Activated gamma-delta T cell (primary cell): ENCODE results near the gene DYNC1LI1.
"Not testable (repeated sequence)": the region's sequence is repeated elsewhere in the genome, so short reads cannot be mapped to it uniquely, and the experiment has no call there.

ENCODE experiments used
- DNase-seq: peaks from one replicate; lab custom pipeline; 2025; lab: John Stamatoyannopoulos, UW

The DYNC1LI1 gene

GRCh38 chr3:32583708-32584107 is 13.1 kb upstream of the DYNC1LI1 start:
- no peak for DNase-seq

GRCh38 chr3:32578669-32579068 is 8.0 kb upstream of the DYNC1LI1 start:
- not testable (repeated sequence) for DNase-seq

DNA sequence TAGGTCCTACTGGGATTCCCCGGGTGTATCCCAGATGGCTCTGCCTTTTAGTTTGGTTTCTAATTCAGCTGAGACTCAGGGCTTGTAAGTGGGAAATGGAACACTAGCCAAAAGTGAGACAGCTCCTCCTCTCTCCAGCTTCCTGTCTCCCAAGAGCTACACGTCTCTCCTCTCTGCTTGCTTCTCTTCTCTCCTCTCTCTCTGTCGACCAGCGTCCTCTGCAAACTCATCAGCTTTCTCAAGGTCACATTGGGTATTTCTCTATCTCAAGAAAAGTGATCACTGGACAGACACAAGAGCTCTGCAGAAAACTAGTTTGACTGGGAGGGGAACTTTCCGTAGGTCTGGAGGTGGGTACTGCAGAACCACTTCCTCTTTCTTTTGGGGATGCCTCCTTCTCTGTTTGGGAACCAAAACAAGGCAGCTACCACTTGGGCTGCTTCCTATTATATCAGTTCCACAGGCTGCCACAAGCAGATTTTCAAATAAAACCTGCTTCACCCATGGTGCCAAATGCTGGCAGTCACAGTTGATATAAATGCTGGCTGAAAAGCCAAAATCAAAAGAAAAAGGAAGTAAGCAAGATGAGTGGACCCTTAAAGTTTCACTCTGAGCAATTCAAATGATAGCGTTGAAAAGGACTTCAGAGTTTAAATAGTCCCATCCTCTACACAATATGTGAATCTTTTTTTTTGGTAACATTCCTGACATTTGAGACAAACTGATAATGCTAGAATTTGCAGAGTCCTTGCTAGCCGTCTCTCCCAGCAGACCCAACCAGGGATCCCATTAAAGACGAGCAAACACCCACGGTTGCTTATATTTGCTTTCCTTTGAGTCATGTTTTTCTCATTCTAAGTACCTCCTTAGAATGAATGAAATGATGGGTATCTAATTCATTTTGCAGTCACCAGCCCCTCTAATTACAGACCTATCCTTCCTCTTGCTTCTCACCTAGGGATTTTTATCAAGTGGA is 7.2 kb upstream of the DYNC1LI1 start:
- DNase-seq = no peak

- DNase-seq = no peak
These were observed 6.5 kb upstream of the DYNC1LI1 start for GRCh38 chr3:32577174-32577573.

DNA sequence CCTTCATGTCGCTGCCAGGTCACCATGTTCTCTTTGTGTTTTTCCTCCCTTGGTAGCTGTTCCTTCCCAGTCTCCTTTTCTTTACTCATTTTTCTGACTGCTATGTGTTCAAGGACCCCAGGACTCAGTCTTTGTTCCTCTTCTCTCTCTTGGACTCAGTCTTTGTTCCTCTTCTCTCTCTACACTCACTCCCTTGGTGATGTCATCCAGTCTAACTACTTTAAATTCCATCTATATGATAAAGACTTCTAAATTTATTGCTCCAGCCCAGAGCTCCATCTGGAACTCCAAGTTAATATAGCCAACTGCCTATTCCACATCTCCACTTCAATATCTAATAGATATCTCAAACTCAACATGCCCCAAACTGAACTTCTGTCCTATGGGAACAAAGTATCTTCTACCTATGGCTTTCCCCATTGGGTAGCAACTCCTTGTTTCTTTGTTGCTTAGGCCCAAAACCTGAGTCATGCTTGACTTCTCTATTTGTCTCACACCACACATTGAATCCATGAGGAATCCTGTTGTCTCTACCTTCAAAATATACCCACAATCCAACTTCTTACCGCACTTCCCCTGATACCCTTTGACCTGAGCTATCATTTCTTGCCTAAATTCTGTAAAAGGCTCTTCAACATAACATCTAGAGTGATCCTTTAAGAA is 4.9 kb upstream of the DYNC1LI1 start:
- no peak for DNase-seq

- no peak for DNase-seq
These were observed 481 bp upstream of the DYNC1LI1 start for GRCh38 chr3:32571192-32571485.

DNA sequence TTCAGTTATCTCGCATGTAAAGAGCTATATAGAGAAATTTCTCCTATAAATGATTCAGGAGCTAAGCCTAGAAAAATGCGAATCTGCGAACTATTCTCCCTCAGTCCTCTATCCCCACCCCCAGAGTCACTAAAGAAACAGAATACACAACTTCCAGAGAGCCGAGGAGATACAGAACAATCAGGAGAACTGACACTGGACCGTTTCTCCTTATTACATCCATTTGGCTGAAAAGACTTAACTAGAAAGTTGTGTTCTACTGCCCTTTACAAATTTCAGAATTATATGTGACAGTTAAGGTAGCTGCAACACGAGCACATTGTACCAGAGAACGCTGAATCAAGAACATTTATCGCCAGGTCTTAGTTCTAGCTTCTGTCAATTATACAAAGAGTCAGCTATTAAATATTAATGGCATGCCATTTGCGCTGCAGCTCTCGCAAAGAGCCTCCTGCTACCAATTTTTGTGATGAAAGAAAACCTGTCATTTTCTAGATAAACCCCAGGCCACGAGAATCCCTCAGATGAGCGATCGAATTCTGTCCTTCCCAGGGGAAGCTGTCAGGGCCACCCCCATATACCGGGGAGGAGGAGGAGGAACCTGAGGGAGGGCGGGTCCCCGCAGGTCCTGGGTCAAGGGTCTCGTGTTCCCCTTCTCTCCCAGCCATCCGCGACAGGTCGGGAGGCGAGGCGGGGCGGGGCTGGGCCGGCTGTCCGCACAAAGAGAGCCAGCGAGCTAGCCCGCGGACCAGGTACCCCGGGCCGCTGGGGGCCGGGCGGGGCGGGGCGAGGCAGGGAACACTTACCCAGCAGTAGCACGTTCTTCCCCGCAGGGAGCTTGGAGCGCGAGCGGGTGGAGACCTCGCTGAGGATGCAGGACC is 878 bp downstream of the DYNC1LI1 start:
- peak; percentile 33 for DNase-seq

DNA sequence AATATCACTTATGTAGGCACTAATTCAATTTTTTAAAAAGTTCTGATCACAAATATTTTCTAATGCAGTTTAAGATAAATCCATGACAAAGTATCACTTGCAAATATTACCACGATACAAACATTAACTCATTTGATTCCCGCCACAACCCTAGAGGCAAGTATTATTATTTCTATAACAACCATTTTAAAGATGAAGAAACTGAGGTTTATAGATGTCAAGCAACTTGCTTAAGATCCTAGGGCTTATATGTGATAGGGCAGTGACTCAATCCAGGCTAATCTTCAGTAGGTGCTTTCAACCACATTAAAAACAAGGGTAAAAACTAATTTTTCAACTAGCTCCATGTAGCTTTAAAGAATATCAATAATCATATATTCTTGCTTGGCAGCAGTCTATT is 1.7 kb downstream of the DYNC1LI1 start:
- DNase-seq = no peak

- DNase-seq = no peak
These were observed 6.5 kb downstream of the DYNC1LI1 start for GRCh38 chr3:32564195-32564594.

GRCh38 chr3:32562640-32563039 is 8.0 kb downstream of the DYNC1LI1 start:
- DNase-seq = no peak

DNA sequence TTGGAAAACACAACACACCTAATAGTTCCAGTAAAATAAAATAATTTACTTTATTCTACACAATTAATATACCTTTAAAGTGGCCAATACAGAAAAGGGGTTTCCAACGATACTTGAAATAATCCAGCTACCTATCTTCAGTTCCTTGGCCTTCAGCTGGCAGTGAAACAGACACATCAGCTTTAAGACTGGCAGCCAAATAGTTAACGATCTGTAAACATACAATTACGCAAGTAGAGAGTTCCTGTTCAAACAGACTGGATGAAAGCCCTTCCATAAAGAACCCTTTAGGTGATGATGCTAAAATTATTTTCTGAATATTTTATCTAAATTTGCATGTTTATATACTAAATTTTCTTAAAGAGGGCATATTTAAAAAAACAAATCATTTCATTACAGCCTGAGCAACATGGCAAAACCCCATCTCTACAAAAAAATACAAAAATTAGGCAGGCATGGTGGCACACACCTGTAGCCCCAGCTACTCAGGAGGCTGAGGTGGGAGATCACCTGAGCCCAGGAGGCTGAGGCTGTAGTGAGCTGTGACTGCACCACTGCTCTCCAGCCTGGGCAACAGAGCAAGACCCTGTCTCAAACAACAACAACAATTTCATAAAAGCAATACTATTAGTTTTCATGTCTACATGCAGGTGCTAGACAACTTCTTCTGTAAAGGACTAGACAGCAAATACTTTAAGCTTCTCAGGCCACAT is 12.9 kb downstream of the DYNC1LI1 start:
- no peak for DNase-seq

DNA sequence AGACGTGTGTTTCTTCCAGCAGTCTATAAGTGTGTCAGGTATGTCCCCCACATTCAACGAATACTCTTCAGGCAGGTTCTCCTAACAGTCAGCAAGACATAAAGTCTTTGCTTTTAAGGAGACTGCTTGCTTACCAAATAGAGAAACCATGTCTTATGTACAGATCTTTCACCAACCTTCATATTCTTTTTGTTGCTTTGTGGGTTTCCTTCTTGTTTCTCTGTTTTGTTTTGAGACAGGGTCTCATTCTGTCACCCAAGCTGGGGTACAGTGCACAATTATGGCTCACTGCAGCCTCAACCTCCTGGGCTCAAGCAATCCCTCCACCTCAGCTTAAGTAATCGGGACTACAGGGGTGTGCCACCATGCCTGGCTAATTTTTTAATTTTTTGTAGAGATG is 14.3 kb downstream of the DYNC1LI1 start:
- no peak for DNase-seq

- DNase-seq = no peak
These were observed 16.7 kb downstream of the DYNC1LI1 start for GRCh38 chr3:32553973-32554372.

GRCh38 chr3:32553459-32553858 is 17.2 kb downstream of the DYNC1LI1 start:
- no peak for DNase-seq

- DNase-seq = no peak
These were observed 18.6 kb downstream of the DYNC1LI1 start for GRCh38 chr3:32552013-32552412.

GRCh38 chr3:32551496-32551895 is 19.2 kb downstream of the DYNC1LI1 start:
- DNase-seq = no peak

GRCh38 chr3:32551087-32551486 is 19.6 kb downstream of the DYNC1LI1 start:
- no peak for DNase-seq

GRCh38 chr3:32545305-32545704 is 25.4 kb downstream of the DYNC1LI1 start:
- no peak for DNase-seq

DNA sequence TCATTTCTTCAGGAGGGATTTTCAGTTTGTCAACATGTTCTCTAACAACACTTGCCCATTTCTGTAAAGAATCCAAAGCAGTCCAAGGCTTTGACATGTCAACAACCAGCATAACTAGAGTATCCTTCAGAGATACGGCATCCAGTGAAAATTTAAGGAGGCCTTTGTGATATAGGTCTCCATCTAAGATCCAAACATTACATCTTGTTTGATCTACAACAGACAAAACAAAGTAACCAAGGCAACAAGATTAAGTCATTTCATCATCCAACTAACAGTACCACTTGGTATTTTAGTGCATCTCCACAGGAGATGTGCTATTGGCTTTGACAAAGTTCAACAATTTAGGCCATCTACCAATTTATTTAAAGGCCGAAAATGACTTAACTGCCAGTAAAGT is 25.8 kb downstream of the DYNC1LI1 start:
- no peak for DNase-seq

- DNase-seq = no peak
These were observed 27.9 kb downstream of the DYNC1LI1 start for GRCh38 chr3:32542807-32543206.

- DNase-seq = no peak
These were observed 29.8 kb downstream of the DYNC1LI1 start for GRCh38 chr3:32540899-32541298.

DNA sequence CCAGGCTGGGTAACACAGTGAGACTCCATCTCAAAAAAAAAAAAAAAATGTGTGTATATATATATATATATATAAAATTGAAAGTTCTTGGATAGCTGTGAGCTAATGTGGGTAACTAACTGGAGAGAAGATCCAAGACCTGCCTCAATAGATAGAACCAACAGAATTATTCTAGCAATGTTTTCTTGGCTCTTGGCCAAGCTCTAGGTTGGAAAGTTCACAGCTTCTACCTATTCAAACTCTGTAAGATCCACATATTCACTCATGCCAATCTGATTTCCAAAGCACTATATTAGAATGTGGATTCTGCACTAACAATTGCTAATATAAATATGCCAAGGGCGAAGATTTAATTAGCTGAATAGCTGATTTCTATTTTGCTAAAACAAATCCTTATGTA is 38.2 kb downstream of the DYNC1LI1 start:
- no peak for DNase-seq
